Bronchial epithelial cell (primary cell): Measurements from ENCODE around the gene CTRL. TPM values are rescaled to one million over a fixed set of nuclear protein-coding genes. Genes with fewer than 3 reads are reported as not detected.

Source experiments
- DNase-seq: peaks from one replicate; pipeline ENCODE4 v3.0.0-alpha.2; 2010; ENCODE audit warnings: low read depth
- FAIRE-seq: peaks from 2 replicates; lab custom pipeline; 2011; peaks lifted over from hg19 to GRCh38; lab: Jason Lieb, UNC
- H3K27me3 ChIP-seq: 2 replicates; pipeline ENCODE4 v1.5.1; 2011; ENCODE audit warnings: low read length; ENCODE audit not compliant: control insufficient read depth, insufficient read depth
- H3K36me3 ChIP-seq: 2 replicates; pipeline ENCODE4 v1.5.1; 2011; ENCODE audit warnings: low read length; ENCODE audit not compliant: control insufficient read depth, insufficient read depth
- H3K4me3 ChIP-seq: 2 replicates; pipeline ENCODE4 v1.5.1; 2011; ENCODE audit warnings: mild to moderate bottlenecking, low read depth, low read length, control low read depth
- CTCF ChIP-seq: IDR thresholded peaks from 2 replicates; pipeline ENCODE4 v1.5.1; 2011; ENCODE audit warnings: mild to moderate bottlenecking, moderate library complexity, low read length, control low read depth, inconsistent platforms; ENCODE audit not compliant: insufficient read depth, severe bottlenecking
- total RNA-seq: library from RNA; depleted of rRNA; stranded (reverse); fragments of >200 nt; gene quantifications from 2 replicates; pipeline ENCODE4 v1.2.1, GENCODE V29; 2014

Gene CTRL
- total RNA-seq, 1 donor from 2014 or later = 0.26 TPM

- peaks cover 65% of the 10 kb centered on the region for H3K36me3 ChIP-seq
- no peaks in the 10 kb centered on the region for H3K27me3 ChIP-seq
- TF ChIP-seq CTCF = no peak
- DNase-seq = no peak
- no peak overlapping the region for H3K4me3 ChIP-seq
- no peak for FAIRE-seq
These were observed 18.0 kb upstream of the CTRL start for GRCh38 chr16:67949645-67950044.

- DNase-seq = no peak
- Histone ChIP-seq H3K27me3 (no peaks in the 10 kb centered on the region), H3K4me3 (no peak overlapping the region), H3K36me3 (peaks cover 61% of the 10 kb centered on the region)
- no peak for FAIRE-seq
- no peak for TF ChIP-seq CTCF
These were observed 16.4 kb upstream of the CTRL start for GRCh38 chr16:67948015-67948414.

DNA sequence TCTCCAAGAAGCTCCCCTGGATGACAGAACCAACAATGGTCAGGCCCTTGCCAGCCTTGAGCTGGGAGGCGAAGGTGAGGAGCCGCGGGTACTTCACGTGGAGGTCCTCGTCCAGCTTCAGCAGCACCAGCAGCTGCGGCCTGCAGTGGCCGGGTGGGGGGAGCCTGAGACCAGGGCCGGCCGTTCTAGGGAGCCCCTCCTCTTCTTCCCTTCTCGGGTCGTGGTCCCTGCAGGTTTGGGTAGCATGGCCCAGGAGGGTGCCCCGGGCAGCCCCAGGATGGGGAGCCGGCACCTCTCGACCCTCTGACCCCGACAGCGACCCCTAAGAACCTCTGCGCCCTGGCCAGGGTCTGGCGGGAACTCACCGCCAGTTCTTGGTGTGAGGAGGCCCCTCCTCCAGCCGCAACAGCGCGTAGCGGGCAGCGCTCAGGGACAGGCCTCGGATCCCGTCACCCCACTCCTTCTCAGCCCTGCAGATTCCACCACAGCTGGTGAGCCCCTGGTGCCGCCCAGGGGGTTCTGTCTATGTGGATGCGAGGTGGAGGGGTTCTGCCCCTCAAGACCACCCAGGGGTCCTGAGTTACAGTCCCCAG is 15.4 kb upstream of the CTRL start:
- TF ChIP-seq CTCF = no peak
- Histone ChIP-seq H3K4me3 (no peak overlapping the region), H3K27me3 (no peaks in the 10 kb centered on the region), H3K36me3 (peaks cover 62% of the 10 kb centered on the region)
- no peak for FAIRE-seq
- DNase-seq = no peak

GRCh38 chr16:67946128-67946569 is 14.5 kb upstream of the CTRL start:
- Histone ChIP-seq H3K4me3 (no peak overlapping the region), H3K36me3 (peaks cover 61% of the 10 kb centered on the region), H3K27me3 (no peaks in the 10 kb centered on the region)
- FAIRE-seq (no peak), DNase-seq (no peak)
- TF ChIP-seq CTCF = no peak

- H3K36me3 ChIP-seq = peaks cover 54% of the 10 kb centered on the region
- FAIRE-seq (no peak), DNase-seq (no peak)
- no peak overlapping the region for H3K4me3 ChIP-seq
- TF ChIP-seq CTCF = no peak
- H3K27me3 ChIP-seq = no peaks in the 10 kb centered on the region
These were observed 13.8 kb upstream of the CTRL start for GRCh38 chr16:67945392-67945933.
